Measurements from ENCODE around the gene MAFB.

DNA sequence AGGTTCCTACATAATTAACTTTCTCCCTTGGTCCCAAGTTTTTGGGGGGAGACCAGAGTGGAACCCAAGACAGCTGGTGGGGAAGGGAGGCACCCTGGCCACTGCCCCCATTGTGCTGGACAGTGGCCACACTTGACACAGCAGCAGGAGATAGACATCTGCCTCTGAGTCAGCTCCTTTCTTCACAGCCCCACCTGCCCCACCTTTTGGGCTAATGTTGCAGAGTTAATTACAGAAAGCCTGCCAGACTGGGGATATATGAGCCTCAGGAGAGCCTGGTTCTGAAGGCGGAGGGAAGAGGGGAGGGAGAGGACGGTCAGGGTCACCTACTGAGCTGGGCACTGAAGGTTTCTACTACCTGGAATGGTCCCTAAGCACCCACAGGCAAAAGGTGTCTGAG, 50.6 kb downstream of the MAFB start:
- TF ChIP-seq, protein P1, sequence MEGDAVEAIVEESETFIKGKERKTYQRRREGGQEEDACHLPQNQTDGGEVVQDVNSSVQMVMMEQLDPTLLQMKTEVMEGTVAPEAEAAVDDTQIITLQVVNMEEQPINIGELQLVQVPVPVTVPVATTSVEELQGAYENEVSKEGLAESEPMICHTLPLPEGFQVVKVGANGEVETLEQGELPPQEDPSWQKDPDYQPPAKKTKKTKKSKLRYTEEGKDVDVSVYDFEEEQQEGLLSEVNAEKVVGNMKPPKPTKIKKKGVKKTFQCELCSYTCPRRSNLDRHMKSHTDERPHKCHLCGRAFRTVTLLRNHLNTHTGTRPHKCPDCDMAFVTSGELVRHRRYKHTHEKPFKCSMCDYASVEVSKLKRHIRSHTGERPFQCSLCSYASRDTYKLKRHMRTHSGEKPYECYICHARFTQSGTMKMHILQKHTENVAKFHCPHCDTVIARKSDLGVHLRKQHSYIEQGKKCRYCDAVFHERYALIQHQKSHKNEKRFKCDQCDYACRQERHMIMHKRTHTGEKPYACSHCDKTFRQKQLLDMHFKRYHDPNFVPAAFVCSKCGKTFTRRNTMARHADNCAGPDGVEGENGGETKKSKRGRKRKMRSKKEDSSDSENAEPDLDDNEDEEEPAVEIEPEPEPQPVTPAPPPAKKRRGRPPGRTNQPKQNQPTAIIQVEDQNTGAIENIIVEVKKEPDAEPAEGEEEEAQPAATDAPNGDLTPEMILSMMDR (IDR thresholded peaks at IDR 0.05; ENCODE audit: insufficient read depth, low read length, poor library complexity, severe bottlenecking) = no peak
- TF ChIP-seq EZH2phosphoT487 (conservative IDR thresholded peaks at IDR 0.05; ENCODE audit: low read length) = no peak
